OCI-M2 (cell line): ENCODE results near the gene RASGRP1.

Source experiments
- DNase-seq: peaks from one replicate; lab custom pipeline; 2025; ENCODE audit not compliant: unreplicated experiment; lab: John Stamatoyannopoulos, UW

The RASGRP1 gene

DNA sequence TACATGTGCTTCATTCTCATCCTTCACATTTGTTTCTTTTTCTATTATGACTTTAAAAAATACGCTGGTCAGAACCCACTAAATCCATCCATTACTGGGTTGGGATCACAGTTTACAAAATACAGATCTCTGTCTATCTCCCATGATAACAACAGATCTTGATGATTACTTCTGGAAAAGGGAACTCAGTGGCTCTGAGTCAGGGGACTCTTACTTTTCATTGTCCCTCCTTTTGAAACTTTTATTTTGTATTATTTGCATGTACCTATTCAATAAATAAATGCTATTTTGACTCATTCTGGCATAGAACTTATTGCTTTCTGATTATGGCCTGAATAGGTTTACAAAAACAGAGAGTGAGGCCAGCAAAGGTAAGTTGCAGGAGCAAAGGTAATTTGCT is 11.6 kb upstream of the RASGRP1 start:
- DNase-seq, result no peak

GRCh38 chr15:38565287-38565670 is 665 bp upstream of the RASGRP1 start:
- no peak for DNase-seq

- DNase-seq, result no peak
Observed at GRCh38 chr15:38563723-38564519, 693 bp downstream of the RASGRP1 start.

GRCh38 chr15:38562278-38562677 is 2.3 kb downstream of the RASGRP1 start:
- DNase-seq, result no peak

DNA sequence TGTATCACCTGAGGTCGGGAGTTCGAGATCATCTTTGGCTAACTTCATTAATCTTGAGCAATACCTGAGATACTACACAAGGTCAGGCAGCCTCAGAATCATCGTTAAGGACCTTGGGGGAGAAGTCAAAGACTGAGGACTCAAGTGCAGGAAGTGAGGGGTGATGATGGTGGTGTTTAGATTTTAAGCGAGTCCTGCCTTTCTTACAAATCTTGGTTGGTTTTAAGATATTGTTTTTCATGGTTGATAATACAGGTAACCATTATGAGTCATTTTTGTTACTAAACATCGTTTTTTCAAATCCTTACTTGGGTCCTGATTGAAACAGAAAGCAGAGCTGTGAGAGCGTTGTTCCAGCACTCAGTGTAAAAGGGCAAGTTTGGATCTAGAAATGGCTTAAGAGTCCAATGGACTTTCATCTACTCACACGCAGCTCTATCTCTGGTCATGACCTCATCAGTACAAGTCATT is 4.1 kb downstream of the RASGRP1 start:
- DNase-seq, result no peak

GRCh38 chr15:38559636-38560307 is 4.8 kb downstream of the RASGRP1 start:
- no peak for DNase-seq

GRCh38 chr15:38559131-38559530 is 5.5 kb downstream of the RASGRP1 start:
- DNase-seq, result no peak

DNA sequence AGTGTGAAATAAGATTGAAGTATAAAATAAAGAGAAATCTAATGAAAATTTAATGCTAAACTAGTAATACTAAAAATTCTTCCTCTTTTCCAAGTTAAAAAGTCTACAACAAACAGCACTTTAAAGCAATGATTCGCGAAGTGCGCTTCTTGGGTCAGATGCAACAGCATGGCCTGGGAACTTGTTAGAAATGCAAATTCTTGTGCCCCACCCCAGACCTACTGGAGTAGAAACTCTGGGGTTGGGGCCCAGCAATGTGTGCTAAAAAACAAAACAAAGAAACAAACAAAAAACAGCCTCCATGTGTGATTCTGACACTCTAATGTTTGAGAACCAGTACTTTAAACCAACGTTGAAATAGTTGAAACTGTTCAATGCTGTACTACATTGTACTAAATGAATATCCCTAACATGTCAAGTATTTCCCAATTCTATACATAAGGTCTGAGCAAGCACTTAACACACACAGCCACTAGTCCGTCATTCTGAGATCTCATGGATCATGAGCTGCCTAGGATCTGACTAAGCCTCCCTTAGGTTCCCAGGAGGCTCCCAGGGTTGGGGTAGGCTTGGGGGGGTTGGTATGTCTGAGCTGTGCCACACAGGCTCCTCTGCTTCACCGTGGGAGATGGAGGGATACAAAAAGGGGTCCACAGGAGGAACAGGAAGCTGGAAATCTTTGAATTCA is 6.1 kb downstream of the RASGRP1 start:
- no peak for DNase-seq

GRCh38 chr15:38557921-38558320 is 6.7 kb downstream of the RASGRP1 start:
- no peak for DNase-seq

DNA sequence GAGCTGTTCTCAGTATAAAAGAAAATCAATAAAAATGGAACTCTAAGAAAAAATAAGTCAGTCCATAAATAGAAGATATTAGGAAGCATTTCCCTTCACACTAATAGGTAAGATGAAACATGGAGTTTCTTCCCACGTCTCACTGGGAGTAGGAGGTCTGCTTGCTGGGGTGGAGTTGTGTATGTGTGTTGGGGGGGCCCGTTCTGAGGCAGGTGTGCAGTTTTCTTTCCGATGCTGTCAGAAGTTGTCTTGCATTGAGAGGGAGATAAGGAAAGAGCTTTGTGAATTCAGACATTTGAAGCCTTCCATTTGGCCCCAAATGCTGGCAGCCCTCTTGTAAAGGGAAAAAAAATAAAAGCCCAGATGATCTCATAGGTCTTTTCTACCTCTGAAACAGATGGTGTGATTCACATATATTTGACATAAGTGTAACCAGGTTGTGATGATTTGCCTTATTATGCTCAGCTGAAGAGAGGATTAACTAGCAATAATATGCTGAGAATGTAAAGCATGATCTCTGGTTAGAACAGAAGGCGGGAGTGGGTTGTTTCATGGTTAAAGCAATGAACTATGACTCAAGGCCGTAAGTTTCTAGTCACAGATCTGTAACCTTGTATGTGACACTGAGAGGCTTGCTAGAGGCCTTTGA is 8.8 kb downstream of the RASGRP1 start:
- DNase-seq, result no peak

- DNase-seq, result no peak
Observed at GRCh38 chr15:38554354-38554753, 10.3 kb downstream of the RASGRP1 start.

GRCh38 chr15:38553071-38553470 is 11.5 kb downstream of the RASGRP1 start:
- no peak for DNase-seq

DNA sequence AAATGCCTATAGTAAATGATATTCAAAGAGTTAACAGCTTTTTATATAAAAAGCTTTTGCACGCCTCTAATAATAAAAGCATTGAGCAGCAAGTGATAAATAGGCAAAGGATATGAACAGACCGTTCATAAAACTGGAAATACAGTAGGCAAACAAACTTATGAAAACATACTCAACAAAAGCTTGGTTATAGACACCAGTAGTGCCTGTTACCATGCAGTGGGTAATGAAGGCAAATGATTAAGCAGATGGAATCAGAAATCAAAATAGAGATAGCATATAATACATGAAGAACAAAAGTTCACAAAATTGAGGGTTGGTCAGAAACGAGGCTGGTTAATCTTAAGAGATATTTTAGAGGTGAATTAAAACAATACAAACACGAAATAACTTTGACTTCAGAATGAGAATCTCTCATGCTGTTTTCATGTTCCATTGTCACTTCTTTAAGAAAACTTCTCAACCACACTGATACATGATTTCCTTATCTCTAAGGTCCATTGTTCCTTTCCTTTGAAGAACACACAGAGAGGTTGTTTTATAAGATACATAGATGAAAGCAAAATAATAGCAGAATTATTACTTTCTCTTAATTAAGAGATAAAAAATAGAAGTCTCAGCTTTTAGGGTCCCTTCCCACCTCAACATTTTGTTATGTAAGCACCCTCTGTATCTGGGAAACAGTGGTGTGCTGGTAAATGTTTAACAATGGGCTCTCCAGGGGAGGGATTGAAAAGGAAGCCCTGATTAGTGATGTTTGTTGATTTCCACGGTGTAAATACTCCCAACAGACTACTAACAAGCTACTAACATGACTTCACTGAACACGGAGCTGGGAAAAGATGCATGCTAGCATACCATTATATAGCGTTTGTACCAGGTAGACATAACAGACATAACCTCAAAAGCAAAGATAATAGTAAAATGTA is 12.6 kb downstream of the RASGRP1 start:
- DNase-seq, result no peak

- no peak for DNase-seq
Observed at GRCh38 chr15:38549222-38549621, 15.4 kb downstream of the RASGRP1 start.

DNA sequence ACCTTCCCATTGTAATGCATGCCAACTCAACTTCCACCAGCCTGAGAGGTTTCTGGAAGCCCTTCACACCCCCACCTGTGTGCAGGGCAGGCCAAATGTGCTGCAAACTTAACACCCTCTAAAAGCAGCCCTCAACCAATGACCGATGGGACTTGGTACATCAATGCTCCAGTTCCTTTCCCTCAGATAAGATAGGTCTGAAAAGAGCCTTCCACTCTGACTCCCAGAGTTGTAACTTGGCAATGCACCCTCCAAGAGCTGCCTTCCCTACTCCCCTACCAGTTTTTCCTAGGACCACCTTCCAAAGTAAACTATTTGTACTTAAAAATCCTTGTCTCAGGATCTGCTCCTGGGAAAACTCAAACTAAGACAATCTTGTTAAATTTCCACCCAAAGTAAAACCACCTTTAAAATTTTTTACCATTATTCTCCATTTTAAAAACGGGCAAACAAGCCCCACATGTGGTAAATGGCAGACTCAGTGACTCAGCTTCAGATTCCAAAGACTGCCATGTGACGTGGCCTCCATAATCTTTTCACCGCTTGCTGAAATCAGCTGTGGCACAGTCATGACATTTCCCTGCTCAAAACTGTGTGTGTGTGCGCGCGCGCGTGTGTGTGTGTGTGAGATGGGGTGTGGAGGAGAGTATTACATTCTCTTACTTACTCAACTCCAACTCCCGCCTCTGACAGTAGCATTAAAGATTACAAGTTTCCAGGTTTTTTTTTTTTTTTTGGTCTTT is 17.2 kb downstream of the RASGRP1 start:
- no peak for DNase-seq

GRCh38 chr15:38545179-38545578 is 19.4 kb downstream of the RASGRP1 start:
- DNase-seq, result no peak

DNA sequence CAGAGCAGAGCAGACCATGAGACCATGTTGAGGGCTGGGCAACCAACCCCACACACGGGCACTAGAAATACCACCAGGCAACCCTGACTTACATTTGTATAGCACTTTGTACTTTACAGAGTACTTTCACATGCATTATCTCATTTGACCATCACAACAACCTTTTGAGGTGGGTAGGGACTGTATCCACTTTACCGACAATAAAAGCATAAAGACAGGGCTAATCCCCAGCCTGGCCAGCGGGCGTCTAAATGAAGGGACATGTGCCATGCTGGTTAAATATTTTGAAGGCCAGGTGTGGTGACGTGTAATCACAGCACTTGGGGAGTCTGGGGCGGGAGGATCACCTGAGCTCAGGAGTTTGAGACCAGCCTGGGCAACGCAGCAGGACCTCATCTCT is 23.6 kb downstream of the RASGRP1 start:
- DNase-seq, result no peak

DNA sequence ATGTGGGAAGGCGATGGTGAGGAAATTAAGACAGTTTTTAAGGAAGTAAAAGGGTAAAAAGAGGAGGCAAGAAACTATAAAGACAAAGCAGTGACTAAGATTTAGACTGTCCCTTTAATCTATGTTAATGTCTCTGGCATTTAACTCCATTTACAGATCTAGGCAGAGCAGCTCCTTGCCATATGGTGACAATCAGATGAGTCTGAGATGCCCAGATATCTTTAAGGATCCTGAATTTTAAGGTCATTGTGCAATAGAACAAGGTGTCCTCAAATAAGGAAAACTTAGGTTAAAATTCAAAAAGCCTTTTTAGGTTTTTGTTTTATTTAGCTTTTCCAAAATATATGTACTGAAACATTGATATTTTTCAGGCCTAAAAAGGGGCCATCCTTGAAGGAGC is 24.1 kb downstream of the RASGRP1 start:
- DNase-seq, result no peak

- no peak for DNase-seq
Observed at GRCh38 chr15:38539008-38539343, 25.6 kb downstream of the RASGRP1 start.
